Activated CD8-positive, alpha-beta memory T cell treated with anti-CD3 and anti-CD28 coated beads, Interleukin-2, amount 50 U/mL, for 1 hour (primary cell): Measurements from ENCODE around the gene TACR2.
"Not testable (repeated sequence)": the region's sequence is repeated elsewhere in the genome, so short reads cannot be mapped to it uniquely, and the experiment has no call there.

Experiments
- DNase-seq: peaks from one replicate; pipeline ENCODE4 v3.0.0-alpha.2; 2020; ENCODE audit errors: extremely low read depth

The TACR2 gene

DNA sequence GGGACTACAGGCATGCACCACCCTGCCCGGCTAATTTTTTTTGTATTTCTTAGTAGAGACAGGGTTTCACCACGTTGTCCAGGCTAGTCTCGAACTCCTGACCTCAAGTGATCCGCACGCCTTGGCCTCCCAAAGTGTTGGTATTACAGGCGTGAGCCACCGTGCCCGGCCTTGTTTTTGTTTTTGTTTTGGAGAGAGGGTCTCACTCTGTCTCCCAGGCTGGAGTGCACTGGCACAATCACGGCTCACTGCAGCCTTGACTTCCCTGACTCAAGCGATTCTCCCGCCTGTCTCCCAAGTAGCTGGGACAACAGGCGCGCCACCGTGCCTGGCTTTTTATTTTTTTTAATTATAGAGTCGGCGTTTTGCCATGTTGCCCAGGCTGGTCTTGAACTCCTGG is 33.7 kb upstream of the TACR2 start:
- not testable (repeated sequence) for DNase-seq

DNA sequence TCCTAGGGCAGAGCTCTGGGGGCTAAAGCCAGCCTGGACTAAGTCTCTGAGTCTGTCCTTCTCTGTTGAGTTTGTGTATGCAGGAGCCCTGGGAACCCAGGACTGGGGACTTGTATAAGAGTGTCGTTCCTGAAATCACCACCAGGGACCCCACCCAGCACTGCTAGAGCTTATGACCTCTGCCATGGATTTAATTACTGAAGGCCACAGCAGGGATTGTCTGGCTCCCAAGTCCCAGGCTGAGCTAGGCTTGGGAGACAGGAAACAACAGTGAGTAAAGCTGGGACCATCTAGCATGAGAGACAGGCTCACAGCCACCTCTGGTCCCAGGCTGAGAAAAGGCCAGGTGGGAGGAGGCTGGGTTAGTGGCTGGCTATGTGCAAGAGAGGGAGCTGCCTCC is 33.1 kb upstream of the TACR2 start:
- DNase-seq = no peak

DNA sequence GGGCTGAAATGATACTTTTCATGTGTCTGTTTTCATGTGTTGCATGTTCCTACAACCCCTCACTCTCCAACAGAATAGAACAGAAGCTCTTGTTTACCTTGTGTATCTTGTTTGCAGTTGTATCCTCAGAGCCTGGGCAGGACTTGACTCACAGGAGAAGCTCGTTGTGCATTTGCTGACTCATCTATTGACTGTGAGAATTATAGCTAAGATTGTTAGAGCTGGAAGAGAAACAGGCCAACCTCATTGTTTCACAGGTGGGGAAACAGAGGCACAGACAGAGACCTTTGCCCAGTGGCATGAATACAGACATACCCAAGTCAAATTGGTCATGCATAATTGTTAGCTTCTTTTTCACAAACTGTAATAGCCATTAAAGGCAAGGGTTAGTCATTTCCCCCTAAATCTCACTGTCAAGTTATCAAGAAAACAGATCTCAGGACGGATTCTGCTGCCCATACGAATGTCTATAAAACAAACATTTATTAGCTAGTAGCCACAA is 30.0 kb upstream of the TACR2 start:
- no peak for DNase-seq

DNA sequence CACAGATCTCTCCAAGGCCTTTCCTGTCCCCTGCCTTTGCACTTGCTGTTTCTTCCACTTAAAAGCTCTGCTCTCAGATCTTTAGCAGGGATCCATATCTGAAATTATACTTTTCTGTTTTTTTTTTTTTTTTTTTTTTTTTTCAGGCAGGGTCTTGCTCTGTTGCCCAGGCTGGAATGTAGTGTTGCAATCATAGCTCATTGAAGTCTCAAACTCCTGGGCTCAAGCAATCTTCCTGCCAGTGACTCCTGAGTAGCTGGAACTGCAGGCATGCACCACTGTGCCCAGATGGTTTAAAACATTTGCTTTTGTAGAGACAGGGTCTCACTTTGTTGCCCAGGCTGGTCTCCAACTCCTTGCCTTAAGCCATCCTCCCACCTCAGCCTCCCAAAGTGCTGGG is 29.5 kb upstream of the TACR2 start:
- DNase-seq = no peak

DNA sequence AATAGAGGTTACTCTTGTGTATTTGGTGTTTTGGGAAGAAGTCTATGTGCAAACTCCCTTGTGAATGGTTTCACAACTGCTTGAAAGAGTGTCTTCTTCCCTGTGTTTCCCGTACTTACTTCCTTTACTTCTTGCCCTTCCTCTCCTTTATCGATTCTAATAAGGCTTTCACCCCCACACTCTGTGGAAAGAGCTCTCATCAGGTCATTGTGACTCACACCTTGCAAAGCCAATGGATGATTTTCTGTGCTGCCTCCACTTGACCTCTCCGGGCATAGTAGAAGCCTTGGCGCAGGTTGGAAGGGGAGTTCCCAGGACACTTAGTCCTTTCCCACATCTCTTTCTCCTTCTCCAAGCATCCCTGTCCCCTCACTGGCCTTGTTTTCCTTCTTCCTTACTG is 28.3 kb upstream of the TACR2 start:
- DNase-seq = no peak

DNA sequence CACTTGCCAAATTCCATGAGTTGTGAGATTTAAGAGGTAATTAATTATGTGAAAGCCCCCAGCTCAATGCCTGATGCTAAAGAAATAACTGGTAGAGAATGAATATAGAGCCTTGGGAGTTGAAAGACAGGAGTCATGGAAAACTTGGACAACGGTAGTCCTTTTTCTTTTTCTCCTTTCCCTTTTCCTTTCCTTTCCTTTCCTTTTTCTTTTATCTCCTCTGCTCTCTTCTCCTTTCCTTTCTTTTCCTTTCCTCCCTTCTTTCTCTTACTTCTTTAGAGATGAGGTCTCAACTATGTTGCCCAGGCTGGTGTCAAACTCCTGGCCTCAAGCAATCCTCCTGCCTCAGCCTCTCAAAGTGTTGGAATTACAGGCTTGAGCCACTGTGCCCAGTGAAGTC is 26.6 kb upstream of the TACR2 start:
- no peak for DNase-seq

DNA sequence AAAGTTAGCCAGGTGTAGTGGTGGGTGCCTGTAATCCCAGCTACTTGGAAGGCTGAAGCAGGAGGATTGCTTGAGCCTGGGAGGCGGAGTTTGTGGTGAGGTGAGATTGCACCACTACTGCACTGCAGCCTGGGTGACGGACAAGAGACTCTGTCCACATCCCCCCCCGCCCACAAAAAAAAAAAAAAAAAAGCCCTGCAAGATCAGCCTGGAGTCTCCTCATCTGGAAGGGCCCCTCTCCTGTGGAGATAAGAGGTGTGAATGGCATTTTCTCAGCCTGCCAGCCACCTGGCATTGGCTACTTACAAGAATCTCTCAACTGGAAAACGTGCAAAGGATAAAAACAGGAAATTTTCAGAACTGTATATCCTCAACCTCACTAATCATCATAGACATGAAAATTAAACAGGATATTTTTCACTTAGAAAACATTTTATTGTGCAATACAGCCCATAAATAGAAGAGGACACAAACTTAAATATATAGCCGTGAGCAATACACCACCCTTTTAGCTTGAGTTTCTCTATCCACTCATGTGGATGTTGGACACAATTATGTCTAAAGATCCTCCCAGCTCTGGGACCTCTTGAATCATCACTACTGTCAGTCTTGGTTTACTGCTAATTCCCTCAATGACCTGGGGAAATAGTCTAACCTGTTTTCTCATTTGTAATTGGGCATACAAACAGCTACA is 23.2 kb upstream of the TACR2 start:
- DNase-seq = no peak

DNA sequence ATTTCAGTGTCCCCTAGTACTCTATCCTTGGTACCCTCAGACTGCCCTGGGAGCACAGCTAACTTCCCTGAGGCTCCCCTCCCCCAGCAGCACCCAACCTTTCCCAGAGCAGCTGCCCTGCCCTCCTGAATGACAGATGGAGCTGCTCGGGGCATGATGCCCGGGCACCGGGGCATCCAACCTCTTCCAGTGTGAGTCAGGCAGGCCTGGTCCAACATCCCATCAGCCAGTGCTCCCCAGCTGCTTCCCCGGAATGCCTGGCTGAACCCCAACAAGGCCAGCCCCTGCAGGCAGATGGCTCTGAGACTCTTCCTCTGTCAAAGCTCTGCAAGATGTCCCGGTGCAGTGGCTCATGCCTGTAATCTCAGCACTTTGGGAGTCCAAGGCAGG is 22.6 kb upstream of the TACR2 start:
- no peak for DNase-seq

DNA sequence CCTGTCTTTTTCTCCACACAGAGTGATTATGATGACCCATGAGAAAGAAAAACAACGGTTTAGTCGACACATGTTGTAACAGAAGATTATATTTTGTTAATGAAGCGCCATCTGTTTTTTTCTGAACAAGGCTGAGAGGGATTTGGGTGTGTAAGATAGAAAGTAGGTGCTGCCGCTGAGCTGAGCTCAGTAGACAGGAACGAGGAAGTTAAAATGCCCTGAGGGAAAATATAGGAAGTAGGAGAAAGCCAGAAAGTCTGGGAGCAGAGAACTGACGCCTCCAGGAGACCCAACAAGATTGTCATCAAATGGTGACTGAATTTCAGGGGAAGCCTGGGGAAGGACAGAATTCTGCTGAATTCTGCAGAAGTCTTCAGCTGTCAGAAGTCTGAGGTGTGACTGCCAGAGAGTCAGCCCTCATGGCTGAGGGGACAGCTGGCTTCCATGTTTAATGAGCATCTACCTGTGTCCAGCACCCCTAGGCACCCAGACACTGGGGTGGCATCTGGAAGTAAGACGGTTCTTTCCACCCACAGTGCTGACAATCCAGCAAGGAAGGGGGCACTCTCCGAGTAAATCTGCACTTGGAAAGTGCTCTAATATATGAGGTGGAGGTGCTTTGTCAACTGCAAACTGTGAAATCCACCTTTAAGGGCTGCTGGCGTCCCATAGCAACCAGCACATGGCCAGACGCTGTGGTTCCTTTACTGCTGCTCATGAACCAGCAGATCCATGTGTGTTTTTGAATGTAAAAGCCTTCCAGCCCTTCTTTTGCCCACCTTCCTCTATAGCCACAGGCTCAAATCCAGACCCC is 22.0 kb upstream of the TACR2 start:
- DNase-seq = no peak

DNA sequence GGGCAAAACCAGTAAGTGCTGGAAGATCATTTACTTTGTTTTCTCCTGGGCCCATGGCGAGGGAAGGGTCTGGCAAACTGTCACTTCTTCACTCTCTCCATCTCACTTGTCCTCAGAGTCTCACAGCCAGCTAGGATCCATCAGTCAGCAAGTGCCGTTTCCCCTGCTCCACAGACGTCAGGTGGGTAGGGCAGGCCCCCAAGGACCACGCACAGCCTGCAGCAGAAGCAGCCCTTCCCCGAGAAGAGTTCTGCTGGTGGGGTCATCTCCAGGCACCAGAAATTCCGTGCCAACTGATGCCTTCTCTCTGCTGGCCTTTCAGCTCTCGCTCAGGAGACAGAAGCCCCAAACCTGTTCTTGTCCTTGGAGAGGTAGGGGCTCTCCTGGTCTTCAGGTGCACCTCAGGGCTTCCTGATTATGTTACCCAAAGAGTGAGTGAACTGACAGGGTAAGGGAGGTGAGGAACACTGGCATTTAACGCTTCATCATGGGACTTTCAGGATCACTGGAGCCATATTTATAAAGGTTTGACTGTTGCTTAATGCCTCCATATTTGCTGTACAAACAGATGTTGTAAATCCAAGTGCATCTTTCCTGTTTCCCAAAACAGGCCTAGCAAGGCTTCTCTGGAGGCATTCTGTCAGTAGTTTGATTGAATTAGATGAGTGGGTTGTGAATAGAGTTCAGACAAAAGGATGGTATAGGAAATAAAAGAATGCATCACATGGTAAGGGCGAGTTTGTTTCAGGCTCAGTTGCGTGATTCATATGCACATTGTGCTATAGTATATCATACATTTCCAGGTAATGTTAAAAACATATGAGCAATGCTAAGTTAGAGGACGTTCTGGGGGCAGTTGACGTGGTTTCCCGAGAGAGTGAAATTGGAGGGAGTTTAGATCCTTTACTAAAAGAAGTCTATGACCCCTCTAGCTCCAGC is 20.9 kb upstream of the TACR2 start:
- DNase-seq = no peak

DNA sequence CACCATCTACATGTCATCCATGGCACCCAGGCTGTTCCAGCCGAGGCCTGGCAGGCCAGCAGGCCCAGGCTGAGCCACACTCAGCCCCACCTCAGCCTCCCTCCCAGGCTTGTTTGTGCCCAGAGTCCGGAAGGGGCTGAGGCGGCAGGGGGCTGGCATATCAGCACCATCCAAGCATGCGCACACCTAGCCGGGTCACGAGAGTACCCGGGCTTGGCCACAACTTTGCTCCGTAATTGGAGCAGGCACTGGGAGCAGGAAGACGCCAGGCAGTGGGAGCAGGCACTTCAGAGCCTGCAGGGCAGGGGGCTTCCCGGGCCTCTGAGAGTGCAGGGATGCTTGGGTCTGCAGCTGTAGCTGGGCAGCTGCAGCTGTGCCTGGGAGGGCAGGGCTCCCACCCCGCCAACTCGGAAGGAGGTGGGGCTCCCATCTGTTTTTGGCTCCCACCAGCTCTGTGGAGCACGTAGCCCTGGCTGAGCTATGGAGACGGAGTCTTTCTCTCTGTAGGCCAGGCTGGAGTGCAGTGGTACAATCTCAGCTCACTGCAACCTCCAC is 19.3 kb upstream of the TACR2 start:
- DNase-seq = no peak

DNA sequence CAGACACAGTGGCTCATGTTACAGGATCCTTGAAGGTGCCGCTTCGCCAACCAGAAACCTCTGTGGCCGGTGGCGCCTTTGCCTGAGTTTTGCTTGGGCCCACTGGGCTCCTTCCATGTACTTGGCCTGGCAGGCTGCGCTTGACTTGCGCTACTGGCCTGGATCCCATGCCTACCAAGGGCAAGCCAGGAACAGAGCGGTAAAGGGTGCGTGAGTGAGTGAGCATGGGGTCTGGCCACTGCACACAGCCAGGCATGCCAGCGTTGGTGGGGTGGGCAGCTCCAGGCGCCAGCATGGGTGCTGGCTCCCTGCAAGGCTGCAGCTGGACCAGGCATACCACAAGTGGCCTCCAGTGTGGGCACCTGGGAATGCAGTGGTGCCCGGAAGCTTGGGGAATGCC is 18.2 kb upstream of the TACR2 start:
- DNase-seq = no peak

DNA sequence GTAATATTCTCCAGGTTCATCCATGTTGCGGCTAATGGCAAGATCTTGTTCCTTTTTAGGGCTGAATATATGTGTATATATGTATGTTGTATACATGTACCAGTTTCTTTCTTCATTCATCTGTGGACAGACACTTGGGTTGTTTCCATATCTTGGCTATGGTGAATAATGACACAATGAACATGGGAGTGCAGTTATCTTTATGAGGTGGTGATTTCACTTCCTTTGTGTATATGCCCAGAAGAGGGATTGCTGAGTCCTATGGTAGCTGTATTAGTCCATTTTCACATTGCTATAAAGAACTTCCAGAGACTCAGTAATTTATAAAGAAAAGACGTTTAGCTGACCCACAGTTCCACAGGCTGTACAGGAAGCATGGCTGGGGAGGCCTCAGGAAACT is 17.5 kb upstream of the TACR2 start:
- DNase-seq = no peak

DNA sequence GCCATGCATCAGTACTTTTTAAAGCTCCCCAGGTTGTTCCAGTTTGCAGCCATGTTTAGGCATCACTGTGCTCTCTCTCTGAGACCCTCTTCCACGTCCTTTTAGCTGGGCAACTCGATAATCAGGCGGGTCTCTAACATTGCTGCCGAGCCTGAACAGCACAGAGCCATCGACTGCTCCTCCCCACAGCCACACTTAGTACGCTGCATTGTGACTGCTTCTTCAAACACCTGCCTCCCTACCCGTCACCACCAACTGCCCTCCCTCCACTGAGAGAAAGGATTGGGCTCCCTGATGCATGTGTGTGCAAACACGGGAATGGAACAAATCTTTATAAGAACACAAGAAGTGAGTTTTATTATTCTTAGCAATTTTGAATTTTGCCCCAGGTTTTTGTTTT is 11.4 kb upstream of the TACR2 start:
- no peak for DNase-seq

DNA sequence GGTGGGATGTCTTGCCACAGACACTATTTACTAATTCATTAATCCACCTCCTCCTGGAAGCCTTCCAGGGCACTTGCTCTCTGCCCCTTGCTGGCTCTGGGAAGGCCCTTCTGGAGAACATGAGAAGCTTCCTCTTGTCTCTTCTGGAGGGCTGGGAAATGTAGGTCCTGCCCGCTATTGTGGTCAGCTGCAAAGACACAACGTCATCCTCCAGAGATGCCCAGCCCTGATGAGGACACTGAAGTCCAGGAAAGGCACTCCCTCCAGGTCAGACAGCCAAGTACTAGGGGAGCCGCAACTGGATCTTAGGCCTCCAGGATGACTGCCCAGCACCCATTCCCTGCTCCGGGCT is 9.6 kb upstream of the TACR2 start:
- no peak for DNase-seq

DNA sequence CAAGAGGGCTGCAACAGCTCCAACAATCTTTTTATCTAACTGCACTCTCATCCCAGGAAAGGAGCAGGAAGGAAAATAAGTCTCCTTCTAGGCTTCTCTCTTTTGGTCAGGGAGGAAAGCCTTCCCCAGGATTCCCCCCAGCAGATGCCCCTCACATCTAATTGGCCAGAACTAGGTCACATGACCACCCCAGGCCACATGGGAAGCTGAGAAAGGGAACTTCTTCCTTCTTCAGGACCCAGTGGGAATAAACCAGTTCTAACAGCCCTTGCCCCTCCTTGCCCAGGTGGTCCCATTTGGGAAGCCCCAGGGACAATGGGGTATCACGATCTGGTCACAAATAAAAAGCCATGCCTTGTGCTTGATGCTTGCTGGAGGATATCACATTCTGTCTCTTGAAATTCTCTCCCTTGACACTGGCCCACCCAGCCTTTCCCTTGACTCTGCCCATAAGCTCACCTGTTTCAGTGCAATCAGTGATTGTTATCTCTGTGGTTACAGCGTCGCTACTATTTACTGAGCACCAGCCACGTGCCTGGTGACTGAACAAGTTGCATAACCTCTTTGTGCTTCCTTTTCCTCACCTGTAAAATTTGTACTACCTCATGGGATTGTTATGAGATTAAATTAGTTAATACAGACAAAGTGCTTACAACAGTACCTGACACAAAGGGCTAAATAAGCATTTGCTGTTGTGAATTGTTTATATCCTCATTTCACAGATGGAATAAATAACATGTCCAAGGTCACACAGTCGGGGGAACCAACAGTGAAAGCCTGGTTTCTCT is 9.0 kb upstream of the TACR2 start:
- DNase-seq = no peak

DNA sequence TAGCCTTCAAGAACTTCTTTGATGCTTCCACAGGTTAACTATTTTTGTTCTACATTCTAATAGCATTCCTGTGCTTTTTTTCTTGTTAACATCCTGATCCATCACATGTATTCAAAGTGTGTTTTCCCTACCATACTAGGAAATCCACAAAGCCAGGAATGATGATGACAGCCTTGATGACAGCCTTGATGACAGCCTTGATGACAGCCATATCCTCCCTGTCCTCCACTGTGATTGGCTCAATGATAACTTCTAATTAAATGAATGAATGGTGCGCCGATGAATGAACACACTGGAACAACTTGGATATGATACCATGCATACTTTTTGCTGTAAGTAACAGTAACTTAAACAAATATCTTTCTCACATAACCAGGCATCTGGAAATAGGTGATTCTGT is 8.3 kb upstream of the TACR2 start:
- no peak for DNase-seq

DNA sequence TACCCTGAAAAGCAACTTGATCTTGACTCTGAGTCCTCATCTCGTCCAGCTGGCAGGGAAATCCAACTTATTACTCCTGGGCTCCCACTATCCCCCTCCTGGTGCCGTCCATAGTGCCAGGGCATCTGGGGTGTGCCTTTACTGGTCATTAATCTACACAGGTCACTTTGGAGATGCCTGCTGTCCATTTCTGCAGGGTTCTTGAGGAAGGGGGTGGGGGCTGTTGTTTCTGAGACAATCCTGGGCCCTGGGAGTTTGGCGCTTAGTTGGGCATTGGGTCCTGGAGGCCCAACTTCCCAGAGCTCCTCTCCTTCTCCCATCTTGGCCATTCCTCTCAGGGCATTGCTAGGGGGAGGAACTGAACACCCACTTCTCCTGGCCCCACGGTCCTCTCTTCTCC is 6.0 kb upstream of the TACR2 start:
- no peak for DNase-seq

DNA sequence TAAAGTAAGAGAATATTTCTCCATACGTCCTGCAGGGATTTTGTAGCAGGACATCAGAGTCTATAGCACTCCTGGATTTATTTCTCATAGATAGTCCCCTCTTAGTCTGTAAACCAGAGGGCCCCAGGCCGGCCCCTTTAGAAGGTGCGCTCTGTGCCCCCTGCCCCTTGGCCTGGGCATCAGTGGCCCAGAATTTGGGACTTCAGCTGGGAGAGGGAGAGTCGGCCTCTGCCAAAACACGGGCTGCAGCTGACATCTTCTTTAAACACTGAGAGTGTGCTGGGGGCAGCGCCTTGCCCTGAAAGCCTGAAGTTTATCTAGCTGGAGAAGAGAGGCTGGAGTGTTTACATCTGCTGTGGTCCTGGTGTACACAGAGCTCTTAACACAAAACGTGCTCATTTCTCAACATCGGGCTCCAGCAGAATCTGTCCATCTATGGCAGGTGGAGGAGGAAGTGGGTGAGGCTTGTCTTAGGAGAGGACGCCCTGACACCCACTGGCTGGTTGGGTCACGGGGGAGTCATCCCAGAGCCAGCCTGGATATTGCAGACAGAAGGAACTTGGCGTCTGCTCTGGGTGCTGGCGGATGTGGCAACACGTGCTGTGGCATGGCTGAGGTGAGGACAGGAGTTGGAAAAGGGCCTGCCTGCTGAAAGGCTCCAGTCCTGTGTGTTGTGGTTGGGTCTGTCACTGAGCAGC is 5.0 kb upstream of the TACR2 start:
- no peak for DNase-seq

DNA sequence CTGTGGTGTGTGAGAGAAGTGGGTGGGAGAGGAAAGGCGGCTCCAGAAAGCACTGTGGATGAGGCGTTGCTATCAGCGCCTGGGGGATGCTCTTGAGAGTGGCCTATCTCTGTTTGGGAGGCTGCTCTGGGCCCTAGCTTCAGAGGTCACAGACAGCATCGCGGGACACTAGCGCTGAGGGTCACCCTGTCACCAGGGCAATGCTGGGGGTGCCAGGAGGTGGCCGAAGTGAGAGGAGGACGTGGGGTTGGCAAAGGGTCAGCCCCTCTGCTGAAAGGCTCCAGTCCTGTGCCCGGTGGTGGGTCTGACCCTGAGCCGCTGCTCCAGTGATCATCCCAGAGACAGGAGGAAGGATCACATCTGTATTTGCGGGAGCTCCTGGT is 3.0 kb upstream of the TACR2 start:
- DNase-seq = no peak
